ENCODE measurements around the gene CCDC149. TPM values are rescaled to one million over a fixed set of nuclear protein-coding genes. Genes with fewer than 3 reads are reported as not detected.

Gene CCDC149
- total RNA-seq, 1 experiment from 2014 or later = 3.6 TPM

DNA sequence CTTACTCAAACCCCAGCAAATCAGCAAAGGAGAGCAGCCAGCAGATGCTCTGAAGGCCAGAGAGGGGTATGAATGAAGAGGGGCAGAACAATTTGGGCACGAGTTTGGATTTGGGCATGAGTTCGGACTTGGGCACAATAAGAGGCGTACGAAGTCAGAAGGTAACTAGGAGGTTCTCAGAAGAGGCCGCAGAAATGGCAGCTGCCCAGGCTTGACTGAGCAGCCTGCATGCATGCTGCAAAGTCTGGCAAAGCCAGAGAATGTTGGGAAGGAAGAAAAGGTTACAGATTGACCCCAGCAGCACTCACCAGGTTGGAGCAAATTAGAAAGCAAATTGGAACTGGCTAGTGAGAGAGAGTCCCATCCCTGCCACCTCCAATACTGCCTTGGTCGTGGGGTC, 15.2 kb downstream of the CCDC149 start:
- H3K27me3 ChIP-seq (ENCODE audit: control insufficient read depth, insufficient read depth, low read length) = no peaks in the 10 kb centered on the region
- intact Hi-C loops (cut with micrococcal nuclease; ENCODE audit: unreplicated experiment) (no loop called here), in situ Hi-C loops (cut with HindIII; ENCODE audit: low pct_unique_long_range_greater_than_20kb, low sequenced_read_pairs) (no loop called here)
- no peak for DNase-seq (ENCODE audit: low read depth, low spot score)
- no peak for ATAC-seq
- BruUV-seq (replicated peaks) = no TSS peak
- H3K36me3 ChIP-seq (ENCODE audit: control insufficient read depth, insufficient read depth, low read length) = no peaks in the 10 kb centered on the region
- ChIA-PET CTCF (no interaction called here), POLR2A (no interaction called here)
- TF ChIP-seq SIN3A (IDR thresholded peaks at IDR 0.05; ENCODE audit: borderline replicate concordance, insufficient read depth, low read depth, low read length) = no peak
- TF ChIP-seq, protein P1, sequence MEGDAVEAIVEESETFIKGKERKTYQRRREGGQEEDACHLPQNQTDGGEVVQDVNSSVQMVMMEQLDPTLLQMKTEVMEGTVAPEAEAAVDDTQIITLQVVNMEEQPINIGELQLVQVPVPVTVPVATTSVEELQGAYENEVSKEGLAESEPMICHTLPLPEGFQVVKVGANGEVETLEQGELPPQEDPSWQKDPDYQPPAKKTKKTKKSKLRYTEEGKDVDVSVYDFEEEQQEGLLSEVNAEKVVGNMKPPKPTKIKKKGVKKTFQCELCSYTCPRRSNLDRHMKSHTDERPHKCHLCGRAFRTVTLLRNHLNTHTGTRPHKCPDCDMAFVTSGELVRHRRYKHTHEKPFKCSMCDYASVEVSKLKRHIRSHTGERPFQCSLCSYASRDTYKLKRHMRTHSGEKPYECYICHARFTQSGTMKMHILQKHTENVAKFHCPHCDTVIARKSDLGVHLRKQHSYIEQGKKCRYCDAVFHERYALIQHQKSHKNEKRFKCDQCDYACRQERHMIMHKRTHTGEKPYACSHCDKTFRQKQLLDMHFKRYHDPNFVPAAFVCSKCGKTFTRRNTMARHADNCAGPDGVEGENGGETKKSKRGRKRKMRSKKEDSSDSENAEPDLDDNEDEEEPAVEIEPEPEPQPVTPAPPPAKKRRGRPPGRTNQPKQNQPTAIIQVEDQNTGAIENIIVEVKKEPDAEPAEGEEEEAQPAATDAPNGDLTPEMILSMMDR (IDR thresholded peaks at IDR 0.05) = no peak
- no peak for TF ChIP-seq REST (IDR thresholded peaks at IDR 0.05; ENCODE audit: insufficient read depth in 1 of 2, low read depth in 2 of 2, low read length in 1 of 2)
- H3K4me1 ChIP-seq (ENCODE audit: control insufficient read depth, insufficient read depth, low read length) = no peaks in the 10 kb centered on the region
- no peaks in the 10 kb centered on the region for H3K9me3 ChIP-seq (ENCODE audit: control insufficient read depth, insufficient read depth, low read depth, low read length)
- H3K27ac ChIP-seq (ENCODE audit: low read length) = no peak overlapping the region
- no peak overlapping the region for H3K4me3 ChIP-seq (ENCODE audit: low read depth in 2 of 2, low read length in 2 of 2)

- Histone ChIP-seq H3K4me3 (ENCODE audit: low read depth in 2 of 2, low read length in 2 of 2) (no peak overlapping the region), H3K27me3 (ENCODE audit: control insufficient read depth, insufficient read depth, low read length) (no peaks in the 10 kb centered on the region), H3K9me3 (ENCODE audit: control insufficient read depth, insufficient read depth, low read depth, low read length) (no peaks in the 10 kb centered on the region), H3K4me1 (ENCODE audit: control insufficient read depth, insufficient read depth, low read length) (no peaks in the 10 kb centered on the region), H3K27ac (ENCODE audit: low read length) (no peak overlapping the region), H3K36me3 (ENCODE audit: control insufficient read depth, insufficient read depth, low read length) (no peaks in the 10 kb centered on the region)
- DNase-seq (ENCODE audit: low read depth, low spot score) (no peak), ATAC-seq (no peak)
- POLR2A ChIA-PET = no interaction called here
- TF ChIP-seq TCF7L2 (IDR thresholded peaks at IDR 0.05; ENCODE audit: low read depth, low read length) = no peak
- TF ChIP-seq, protein P1 (IDR thresholded peaks at IDR 0.05) = no peak
- TF ChIP-seq REST (IDR thresholded peaks at IDR 0.05; ENCODE audit: insufficient read depth in 1 of 2, low read depth in 2 of 2, low read length in 1 of 2) = no peak
- TF ChIP-seq SIN3A (IDR thresholded peaks at IDR 0.05; ENCODE audit: borderline replicate concordance, insufficient read depth, low read depth, low read length) = no peak
- no peak for TF ChIP-seq POLR2AphosphoS5 (IDR thresholded peaks at IDR 0.05; ENCODE audit: low read depth, low read length)
- BruUV-seq (replicated peaks) = no TSS peak
- intact Hi-C loops (cut with micrococcal nuclease; ENCODE audit: unreplicated experiment) (no loop called here), in situ Hi-C loops (cut with HindIII; ENCODE audit: low pct_unique_long_range_greater_than_20kb, low sequenced_read_pairs) (no loop called here)
- CTCF ChIA-PET = no interaction called here
Observed at GRCh38 chr4:24896977-24897376, 15.9 kb downstream of the CCDC149 start.

Measured in Panc1 (cell line).